ENCODE measurements around the gene RGL1.

GRCh38 chr1:183898001-183898396, 93.1 kb downstream of the RGL1 start:
- TF ChIP-seq EZH2phosphoT487 (IDR thresholded peaks at IDR 0.05; ENCODE audit: borderline replicate concordance, low read length) (no peak), EZH2 (IDR thresholded peaks at IDR 0.05; ENCODE audit: low read length, unreplicated experiment) (no peak)

All from PC-3 (cell line).